Fibroblast of the aortic adventitia (primary cell): ENCODE measurements around the gene ISL2. TPM values are rescaled to one million over a fixed set of nuclear protein-coding genes. Genes with fewer than 3 reads are reported as not detected.

Source experiments
- DNase-seq: peaks from one replicate; pipeline ENCODE4 v3.0.0-alpha.2; 2010; ENCODE audit warnings: low read depth
- H3K4me3 ChIP-seq: 2 replicates; pipeline ENCODE4 v1.5.1; 2011; ENCODE audit warnings: low read depth, mild to moderate bottlenecking, control low read depth, low read length, moderate library complexity
- CTCF ChIP-seq: IDR thresholded peaks from 2 replicates; pipeline ENCODE4 v1.5.1; 2011; ENCODE audit warnings: mild to moderate bottlenecking, low read length, control low read depth, inconsistent platforms; ENCODE audit not compliant: insufficient read depth
- total RNA-seq: library from RNA; depleted of rRNA; stranded (reverse); fragments of >200 nt; gene quantifications from 2 replicates; pipeline ENCODE4 v1.2.3, GENCODE V29; 2012; ENCODE audit warnings: low replicate concordance

Gene ISL2
- total RNA-seq, 1 donor = 0.45 TPM

DNA sequence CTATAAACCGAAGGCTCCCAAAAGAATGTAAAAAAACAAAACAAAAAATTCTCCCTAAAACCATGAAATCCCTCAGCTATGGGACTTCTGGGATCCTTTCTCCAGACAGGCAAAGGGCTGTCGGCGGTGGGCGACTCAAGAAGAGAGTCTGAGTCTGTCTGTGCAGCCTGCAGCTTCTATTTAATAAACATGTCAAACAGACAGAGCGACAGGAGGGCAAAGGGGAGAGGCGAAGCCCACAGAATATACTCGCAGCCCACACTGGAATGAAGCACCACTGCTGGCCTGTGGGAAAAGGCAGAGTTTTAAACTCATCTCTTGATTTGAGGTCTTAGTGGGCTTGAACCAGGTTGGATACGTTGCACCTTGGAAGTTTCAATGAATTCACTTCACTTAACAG lies 40.2 kb downstream of the ISL2 start:
- H3K4me3 ChIP-seq = no peak overlapping the region
- DNase-seq = no peak
- TF ChIP-seq CTCF = no peak

DNA sequence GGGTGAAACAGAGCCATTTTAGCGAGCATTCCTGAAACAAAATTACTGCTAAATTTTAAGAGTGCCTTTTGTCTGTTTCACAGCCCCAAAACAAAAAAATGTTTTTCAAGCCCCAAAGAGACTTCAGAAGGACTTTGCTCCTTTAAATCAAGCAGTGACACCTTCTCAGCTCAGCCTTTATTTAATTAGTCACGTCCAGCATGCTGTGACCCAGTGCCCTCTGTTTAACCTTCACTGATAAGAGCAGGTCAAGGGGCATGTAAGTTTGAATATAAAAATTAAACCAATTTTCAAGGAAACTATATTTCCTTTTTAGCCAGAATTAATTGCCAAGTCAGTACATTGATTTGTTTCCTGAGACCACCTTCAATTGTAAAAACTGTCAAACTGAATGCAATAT lies 40.6 kb downstream of the ISL2 start:
- DNase-seq = no peak
- no peak overlapping the region for H3K4me3 ChIP-seq

GRCh38 chr15:76377751-76378150 lies 41.2 kb downstream of the ISL2 start:
- TF ChIP-seq CTCF = no peak
- no peak overlapping the region for H3K4me3 ChIP-seq
- DNase-seq = no peak

More for the DNA sequence above, 40.6 kb downstream of the ISL2 start:
- no peak for TF ChIP-seq CTCF

DNA sequence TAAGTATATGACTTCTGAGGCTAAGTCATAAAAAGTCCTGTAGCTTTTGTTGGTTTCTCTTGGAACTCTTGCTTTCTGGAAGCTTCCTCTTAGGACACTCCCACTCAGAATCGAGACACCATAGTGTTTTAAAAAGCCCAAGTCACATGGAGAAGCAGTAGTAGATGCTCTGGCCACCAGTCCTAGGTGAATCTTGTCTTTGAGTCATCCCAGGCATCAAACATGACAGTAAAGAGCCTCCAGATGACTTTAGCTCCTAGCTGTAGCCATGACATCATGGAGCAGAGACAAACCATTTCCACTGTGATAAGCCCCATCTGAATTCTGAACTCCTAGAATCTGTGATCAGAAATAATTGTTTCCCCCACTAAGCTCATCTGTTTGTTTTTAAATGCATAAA lies 42.1 kb downstream of the ISL2 start:
- DNase-seq = no peak
- TF ChIP-seq CTCF = no peak
- no peak overlapping the region for H3K4me3 ChIP-seq

DNA sequence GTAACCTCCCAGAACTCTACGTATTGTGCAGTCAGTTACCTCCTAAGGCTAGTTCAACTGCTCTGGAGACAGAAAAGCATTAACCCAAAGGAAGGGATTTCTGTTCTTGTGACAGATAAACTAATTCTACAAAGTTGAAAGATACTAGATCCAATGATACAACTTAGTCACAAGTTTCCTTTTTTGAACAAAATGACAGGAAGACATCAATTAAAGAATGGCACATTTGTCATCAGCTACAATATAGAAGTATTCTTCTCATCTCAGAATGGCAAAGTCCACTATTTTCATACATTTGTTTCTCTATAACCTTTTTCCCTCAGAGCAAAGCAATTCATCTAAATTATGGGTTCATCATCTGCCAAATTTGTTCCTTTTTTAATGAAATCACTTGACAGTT lies 43.7 kb downstream of the ISL2 start:
- no peak for DNase-seq
- H3K4me3 ChIP-seq = no peak overlapping the region
- no peak for TF ChIP-seq CTCF

DNA sequence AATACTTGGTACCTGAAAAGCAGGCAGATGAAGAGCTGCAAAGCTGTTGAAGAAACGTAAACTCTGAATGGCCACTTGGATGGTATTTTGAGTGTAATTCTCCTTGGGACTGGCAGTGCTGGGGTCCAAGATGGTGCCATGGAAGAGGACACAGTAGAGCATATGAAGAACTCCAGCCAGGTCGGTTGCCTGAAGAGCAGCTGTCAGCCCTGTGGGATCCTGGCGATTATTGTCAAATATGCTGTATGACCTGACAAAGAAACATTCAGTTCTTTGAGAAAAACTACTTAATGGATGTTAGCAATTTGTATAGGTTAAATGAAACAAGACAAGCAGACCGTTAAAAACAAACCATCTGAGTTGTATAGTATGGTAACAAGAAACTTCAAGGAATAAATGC lies 44.8 kb downstream of the ISL2 start:
- DNase-seq = no peak
- no peak overlapping the region for H3K4me3 ChIP-seq
- no peak for TF ChIP-seq CTCF

- no peak overlapping the region for H3K4me3 ChIP-seq
- no peak for DNase-seq
- TF ChIP-seq CTCF = no peak
Measured at GRCh38 chr15:76382987-76383728, 46.6 kb downstream of the ISL2 start.
